ENCODE data around the gene XXYLT1.

GRCh38 chr3:195115600-195116406 is 155.2 kb downstream of the XXYLT1 start:
- no peak for TF ChIP-seq SP1 (IDR thresholded peaks at IDR 0.05)
- TF ChIP-seq LEF1 (IDR thresholded peaks at IDR 0.05; ENCODE audit: borderline replicate concordance) = no peak
- TF ChIP-seq TARDBP (IDR thresholded peaks at IDR 0.05) = no peak
- TF ChIP-seq CTBP1 (IDR thresholded peaks at IDR 0.05; ENCODE audit: borderline replicate concordance) = no peak
- TF ChIP-seq SUZ12 (IDR thresholded peaks at IDR 0.05) = no peak
- no peak for TF ChIP-seq FOXM1 (IDR thresholded peaks at IDR 0.05; ENCODE audit: borderline replicate concordance)
- no peak for TF ChIP-seq BHLHE40 (IDR thresholded peaks at IDR 0.05; ENCODE audit: borderline replicate concordance)
- no peak for TF ChIP-seq NFRKB (IDR thresholded peaks at IDR 0.05)
- TF ChIP-seq ARNT (IDR thresholded peaks at IDR 0.05) = no peak
- no peak for TF ChIP-seq ELF4 (IDR thresholded peaks at IDR 0.05)

Data from HEK293T (cell line).